ENCODE measurements around the gene PLD6.
A peak's percentile ranks its signal among the peaks of the same experiment; 100 is the strongest.
"Not testable (repeated sequence)": the region's sequence is repeated elsewhere in the genome, so short reads cannot be mapped to it uniquely, and the experiment has no call there.

The PLD6 gene

GRCh38 chr17:17206124-17206912 is at the start of gene PLD6:
Gene PLD6 (minus strand): TSS chr17:17206333. CDS start chr17:17206286, 47 bp downstream.
- DNase-seq: peak; percentile 95

GRCh38 chr17:17255689-17256088 is 49.6 kb upstream of the PLD6 start:
- DNase-seq: not testable (repeated sequence)

GRCh38 chr17:17254036-17254435 is 47.9 kb upstream of the PLD6 start:
- no peak for DNase-seq

GRCh38 chr17:17253406-17253805 is 47.3 kb upstream of the PLD6 start:
- DNase-seq: no peak

- no peak for DNase-seq
Observed at GRCh38 chr17:17252149-17252661, 46.1 kb upstream of the PLD6 start.

- DNase-seq: no peak
Observed at GRCh38 chr17:17246879-17247278, 40.7 kb upstream of the PLD6 start.

- no peak for DNase-seq
Observed at GRCh38 chr17:17243163-17243562, 37.0 kb upstream of the PLD6 start.

- DNase-seq: no peak
Observed at GRCh38 chr17:17242246-17242645, 36.1 kb upstream of the PLD6 start.

GRCh38 chr17:17241656-17242055 is 35.5 kb upstream of the PLD6 start:
- DNase-seq: no peak

- DNase-seq: no peak
Observed at GRCh38 chr17:17239832-17240231, 33.7 kb upstream of the PLD6 start.

GRCh38 chr17:17237026-17237799 is 31.1 kb upstream of the PLD6 start, which contains the start of gene FLCN:
Gene FLCN (minus strand): TSS chr17:17237168. CDS start chr17:17228137, 9,031 bp downstream.
- peak; percentile 93 for DNase-seq

- no peak for DNase-seq
Observed at GRCh38 chr17:17236295-17237025, 30.3 kb upstream of the PLD6 start.

GRCh38 chr17:17235212-17236174 is 29.4 kb upstream of the PLD6 start:
- DNase-seq: no peak

GRCh38 chr17:17232303-17232621 is 26.1 kb upstream of the PLD6 start:
- no peak for DNase-seq

- no peak for DNase-seq
Observed at GRCh38 chr17:17231621-17232302, 25.6 kb upstream of the PLD6 start.

GRCh38 chr17:17229416-17230384 is 23.6 kb upstream of the PLD6 start:
- no peak for DNase-seq

- DNase-seq: no peak
Observed at GRCh38 chr17:17228521-17229279, 22.6 kb upstream of the PLD6 start.

- DNase-seq: no peak
Observed at GRCh38 chr17:17227608-17228520, 21.7 kb upstream of the PLD6 start.

All from activated CD4-positive, alpha-beta T cell treated with anti-CD3 and anti-CD28 coated beads for 48 hours (primary cell).